Vagina (tissue), 2 donors: ENCODE data around the gene R3HDM2.
"Not testable (repeated sequence)": the region's sequence is repeated elsewhere in the genome, so short reads cannot be mapped to it uniquely, and the experiment has no call there.

Experiments used
- CTCF ChIP-seq, 3 experiments: fragments of 450-650 bp in 2 of 3; fragments of 200-600 bp in 1 of 3; sonication (generic) in 1 of 3; IDR thresholded peaks; one replicate each; pipeline ENCODE4 v1.5.1; 2017 to 2019; ENCODE audit warnings: antibody characterized with exemption in 3 of 3, mild to moderate bottlenecking in 2 of 3, moderate library complexity in 2 of 3
- POLR2A ChIP-seq, 2 donors: fragments of 450-650 bp; IDR thresholded peaks; one replicate each; pipeline ENCODE4 v1.6.1; 2017; ENCODE audit warnings: antibody characterized with exemption in 2 of 2, mild to moderate bottlenecking in 2 of 2, moderate library complexity in 2 of 2
- POLR2AphosphoS5 ChIP-seq, 2 donors: sonication (generic); formaldehyde crosslinking; IDR thresholded peaks; one replicate each; pipeline ENCODE4 v1.9.0; 2017; ENCODE audit warnings: antibody characterized with exemption in 2 of 2, mild to moderate bottlenecking in 2 of 2, low read depth in 1 of 2; ENCODE audit not compliant: insufficient read depth in 1 of 2

GRCh38 chr12:57402156-57402555 is 28.7 kb downstream of the R3HDM2 start:
- not testable (repeated sequence) for TF ChIP-seq POLR2A (IDR thresholded peaks at IDR 0.05); POLR2AphosphoS5 (IDR thresholded peaks at IDR 0.05; ENCODE audit: insufficient read depth in 1 of 2, low read depth in 1 of 2); CTCF (IDR thresholded peaks at IDR 0.05)
